Neuron (in vitro differentiated cells): ENCODE results near the gene USB1.

ENCODE experiments used
- H2AFZ ChIP-seq: one replicate; pipeline ENCODE4 v1.6.1; 2013; ENCODE audit warnings: low read depth, mild to moderate bottlenecking, inconsistent platforms, low read length, moderate library complexity
- H3K27me3 ChIP-seq: one replicate; pipeline ENCODE4 v1.6.1; 2013; ENCODE audit warnings: low read length; ENCODE audit not compliant: insufficient read depth
- H3K36me3 ChIP-seq: one replicate; pipeline ENCODE4 v1.6.1; 2013; ENCODE audit warnings: low read length; ENCODE audit not compliant: insufficient read depth
- H3K4me1 ChIP-seq: one replicate; pipeline ENCODE4 v1.6.1; 2013; ENCODE audit warnings: low read length; ENCODE audit not compliant: insufficient read depth
- H3K4me3 ChIP-seq: 2 replicates; pipeline ENCODE4 v1.5.1; 2013; ENCODE audit warnings: mild to moderate bottlenecking, low read length, moderate library complexity
- H3K9me3 ChIP-seq: one replicate; pipeline ENCODE4 v1.6.1; 2013; ENCODE audit warnings: low read length

Gene USB1

GRCh38 chr16:58029410-58029809 is 28.2 kb downstream of the USB1 start:
- Histone ChIP-seq H2AFZ (no peak overlapping the region), H3K4me1 (peaks cover 29% of the 10 kb centered on the region), H3K4me3 (no peak overlapping the region), H3K36me3 (no peaks in the 10 kb centered on the region), H3K27me3 (no peaks in the 10 kb centered on the region), H3K9me3 (no peaks in the 10 kb centered on the region)

- Histone ChIP-seq H3K36me3 (no peaks in the 10 kb centered on the region), H3K9me3 (no peaks in the 10 kb centered on the region), H3K4me1 (peaks cover 22% of the 10 kb centered on the region), H3K27me3 (no peaks in the 10 kb centered on the region), H3K4me3 (no peak overlapping the region), H2AFZ (no peak overlapping the region)
These were observed 29.1 kb downstream of the USB1 start for GRCh38 chr16:58030136-58030840.

- Histone ChIP-seq H3K4me3 (no peak overlapping the region), H3K27me3 (no peaks in the 10 kb centered on the region), H3K9me3 (no peaks in the 10 kb centered on the region), H2AFZ (no peak overlapping the region), H3K4me1 (peaks cover 21% of the 10 kb centered on the region), H3K36me3 (no peaks in the 10 kb centered on the region)
These were observed 30.0 kb downstream of the USB1 start for GRCh38 chr16:58031016-58031800.

DNA sequence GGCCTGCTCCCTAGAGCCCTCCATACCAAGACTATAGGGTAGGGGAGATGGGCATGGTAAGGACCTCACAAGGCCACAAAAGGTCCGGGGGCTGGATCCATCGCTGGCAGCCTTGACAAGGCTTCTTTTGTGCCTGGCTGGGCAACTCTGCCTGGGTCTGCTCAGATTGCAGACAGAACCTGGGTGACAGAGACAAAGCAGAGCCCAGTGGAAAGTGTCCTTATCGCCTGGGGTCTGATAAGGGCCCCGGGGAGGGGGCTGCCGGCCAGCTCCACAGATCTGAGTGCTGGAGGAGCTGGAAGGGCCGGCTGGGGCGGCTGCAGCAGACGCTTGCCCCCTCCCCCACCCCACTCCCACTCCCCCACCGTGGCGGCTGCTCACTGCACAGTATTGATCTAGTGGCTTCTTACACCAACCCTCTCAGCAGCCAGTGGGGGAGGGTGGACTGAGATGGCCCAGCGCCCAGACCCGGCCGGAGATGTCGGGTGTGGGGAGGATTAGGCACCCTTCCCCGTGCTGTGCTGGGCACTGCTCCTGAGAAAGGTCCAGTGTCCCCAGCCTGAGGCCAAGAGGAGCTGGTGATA is 31.6 kb downstream of the USB1 start:
- no peaks in the 10 kb centered on the region for H3K9me3 ChIP-seq
- peaks cover 1% of the 10 kb centered on the region for H3K36me3 ChIP-seq
- H2AFZ ChIP-seq: no peak overlapping the region
- H3K4me1 ChIP-seq: peaks cover 11% of the 10 kb centered on the region
- H3K4me3 ChIP-seq: no peak overlapping the region
- no peaks in the 10 kb centered on the region for H3K27me3 ChIP-seq

- Histone ChIP-seq H3K4me1 (peaks cover 4% of the 10 kb centered on the region), H3K36me3 (peaks cover 10% of the 10 kb centered on the region), H3K4me3 (no peak overlapping the region), H3K27me3 (no peaks in the 10 kb centered on the region), H3K9me3 (no peaks in the 10 kb centered on the region), H2AFZ (no peak overlapping the region)
These were observed 33.0 kb downstream of the USB1 start for GRCh38 chr16:58034128-58034685.

DNA sequence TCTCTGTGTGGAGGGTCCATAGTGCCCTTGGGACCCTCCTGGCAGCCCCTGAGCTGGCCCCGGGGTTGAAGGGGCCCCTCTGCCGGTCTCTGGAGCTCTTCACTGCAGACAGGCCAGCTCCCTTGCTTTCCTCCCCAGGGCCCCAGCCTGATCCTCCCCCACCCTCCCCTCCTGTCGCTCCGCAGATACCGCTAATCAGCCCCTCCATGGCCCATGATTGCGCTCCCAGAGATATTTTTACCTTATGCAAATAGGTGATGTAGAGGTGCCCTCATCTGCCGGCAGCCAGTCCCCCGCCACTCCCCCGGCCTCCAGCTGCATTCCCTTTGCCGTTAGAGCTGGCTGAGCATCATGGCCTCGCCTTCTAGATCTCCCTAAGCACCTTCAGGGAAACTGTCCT is 33.6 kb downstream of the USB1 start:
- no peak overlapping the region for H2AFZ ChIP-seq
- peaks cover 4% of the 10 kb centered on the region for H3K4me1 ChIP-seq
- H3K4me3 ChIP-seq: no peak overlapping the region
- H3K36me3 ChIP-seq: peaks cover 15% of the 10 kb centered on the region
- H3K27me3 ChIP-seq: no peaks in the 10 kb centered on the region
- H3K9me3 ChIP-seq: no peaks in the 10 kb centered on the region

DNA sequence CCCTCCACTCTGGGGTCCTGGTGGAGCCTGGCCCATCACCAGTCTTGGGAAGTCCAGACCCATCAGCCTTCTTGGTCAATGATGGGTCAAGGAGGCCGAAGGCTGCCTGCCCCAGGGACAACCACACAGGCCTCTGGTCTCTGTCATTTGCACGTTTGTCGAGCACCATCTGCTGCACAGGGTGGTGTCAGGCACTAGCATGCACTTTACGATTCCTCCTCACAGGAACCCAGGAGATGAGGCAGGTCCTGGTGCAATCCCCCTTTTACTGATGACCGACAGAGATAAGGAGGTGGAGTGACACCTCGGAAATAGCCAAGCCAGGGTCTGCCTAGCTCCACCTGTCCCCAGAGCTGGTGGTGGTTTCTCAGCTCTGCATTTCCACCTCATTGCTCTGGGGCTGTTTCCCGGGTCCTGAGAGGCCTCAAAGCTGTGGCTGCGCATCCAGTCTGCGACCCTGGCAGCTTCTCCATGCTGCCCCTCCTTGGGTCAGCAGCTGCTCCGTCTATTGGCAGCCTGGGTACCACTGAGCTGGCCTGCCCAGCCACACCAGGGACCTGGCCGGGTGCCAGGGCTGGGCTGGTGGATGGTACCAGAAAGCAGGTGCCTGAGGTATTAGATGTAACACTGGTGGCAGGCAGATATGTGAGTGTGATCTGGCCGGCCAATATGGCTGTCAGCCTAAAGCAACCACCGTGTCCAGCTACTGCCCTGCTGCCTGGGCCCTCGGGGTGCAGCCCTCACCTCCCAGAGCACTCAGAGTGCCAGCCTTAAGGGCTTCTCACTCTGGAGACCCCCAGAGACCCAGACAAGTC is 34.4 kb downstream of the USB1 start:
- peaks cover 23% of the 10 kb centered on the region for H3K36me3 ChIP-seq
- H3K27me3 ChIP-seq: no peaks in the 10 kb centered on the region
- no peak overlapping the region for H2AFZ ChIP-seq
- no peaks in the 10 kb centered on the region for H3K9me3 ChIP-seq
- no peak overlapping the region for H3K4me3 ChIP-seq
- H3K4me1 ChIP-seq: peaks cover 4% of the 10 kb centered on the region

DNA sequence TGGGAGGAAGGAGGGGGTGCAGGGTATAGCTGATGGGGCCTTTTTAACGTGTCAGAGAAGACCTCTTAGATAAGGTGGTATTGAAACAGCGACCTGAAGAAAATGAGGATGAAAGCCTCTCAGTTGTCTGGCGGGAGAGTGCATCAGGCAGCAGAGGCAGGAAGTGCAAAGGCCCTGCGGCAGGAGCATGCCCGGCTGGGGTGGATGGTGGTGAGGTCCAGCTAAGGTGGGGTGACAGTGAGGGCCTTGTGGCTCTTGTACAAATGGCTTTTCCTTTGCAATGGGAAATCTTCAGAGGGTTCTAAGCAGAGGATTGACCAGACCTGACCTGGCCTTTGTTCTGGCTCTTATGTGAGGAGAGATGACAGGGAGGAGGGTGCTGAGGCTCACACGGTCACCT is 35.7 kb downstream of the USB1 start:
- H3K4me3 ChIP-seq: no peak overlapping the region
- H3K9me3 ChIP-seq: no peaks in the 10 kb centered on the region
- peaks cover 31% of the 10 kb centered on the region for H3K36me3 ChIP-seq
- H3K4me1 ChIP-seq: peaks cover 4% of the 10 kb centered on the region
- no peak overlapping the region for H2AFZ ChIP-seq
- no peaks in the 10 kb centered on the region for H3K27me3 ChIP-seq

GRCh38 chr16:58037365-58038057 is 36.3 kb downstream of the USB1 start:
- Histone ChIP-seq H2AFZ (no peak overlapping the region), H3K4me1 (peaks cover 2% of the 10 kb centered on the region), H3K36me3 (peaks cover 36% of the 10 kb centered on the region), H3K27me3 (no peaks in the 10 kb centered on the region), H3K9me3 (no peaks in the 10 kb centered on the region), H3K4me3 (no peak overlapping the region)

DNA sequence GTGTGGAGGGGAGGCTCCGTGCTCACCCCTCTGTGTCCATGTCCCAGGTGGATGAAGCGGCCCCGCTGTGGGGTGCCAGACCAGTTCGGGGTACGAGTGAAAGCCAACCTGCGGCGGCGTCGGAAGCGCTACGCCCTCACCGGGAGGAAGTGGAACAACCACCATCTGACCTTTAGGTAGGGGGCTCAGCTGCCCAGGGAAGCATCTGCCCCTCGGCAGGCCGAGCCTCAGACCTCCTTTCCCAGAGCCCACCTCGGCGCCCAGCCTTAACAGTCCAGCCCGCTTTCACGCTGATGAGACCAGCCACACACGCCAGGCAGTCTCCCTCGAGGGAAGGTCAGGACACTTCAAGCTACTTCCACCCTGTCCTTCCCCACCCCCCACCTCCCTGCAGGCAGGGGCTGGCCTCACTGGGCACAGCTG is 37.0 kb downstream of the USB1 start:
- no peaks in the 10 kb centered on the region for H3K4me1 ChIP-seq
- no peak overlapping the region for H2AFZ ChIP-seq
- peaks cover 44% of the 10 kb centered on the region for H3K36me3 ChIP-seq
- H3K4me3 ChIP-seq: no peak overlapping the region
- H3K27me3 ChIP-seq: no peaks in the 10 kb centered on the region
- H3K9me3 ChIP-seq: no peaks in the 10 kb centered on the region

DNA sequence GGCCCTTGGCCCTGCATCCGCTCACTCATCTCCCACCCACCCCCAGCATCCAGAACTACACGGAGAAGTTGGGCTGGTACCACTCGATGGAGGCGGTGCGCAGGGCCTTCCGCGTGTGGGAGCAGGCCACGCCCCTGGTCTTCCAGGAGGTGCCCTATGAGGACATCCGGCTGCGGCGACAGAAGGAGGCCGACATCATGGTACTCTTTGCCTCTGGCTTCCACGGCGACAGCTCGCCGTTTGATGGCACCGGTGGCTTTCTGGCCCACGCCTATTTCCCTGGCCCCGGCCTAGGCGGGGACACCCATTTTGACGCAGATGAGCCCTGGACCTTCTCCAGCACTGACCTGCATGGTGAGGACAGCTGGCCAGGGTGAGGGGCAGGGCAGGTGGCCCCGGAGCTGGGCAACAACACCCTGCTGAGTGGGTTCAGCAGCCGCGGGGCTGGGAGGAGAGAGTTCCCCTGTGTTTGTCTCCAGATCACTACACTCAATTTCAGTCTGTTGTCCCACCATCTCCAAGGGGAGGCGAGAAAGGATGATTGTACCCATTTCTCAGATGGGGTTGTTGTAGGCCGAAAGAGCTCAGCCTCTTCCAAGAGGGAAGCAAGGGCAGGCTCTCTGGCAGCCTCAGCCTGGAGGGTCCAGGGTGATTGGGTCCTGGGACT is 38.8 kb downstream of the USB1 start:
- no peaks in the 10 kb centered on the region for H3K27me3 ChIP-seq
- no peak overlapping the region for H3K4me3 ChIP-seq
- H3K9me3 ChIP-seq: no peaks in the 10 kb centered on the region
- no peak overlapping the region for H2AFZ ChIP-seq
- peaks cover 59% of the 10 kb centered on the region for H3K36me3 ChIP-seq
- H3K4me1 ChIP-seq: no peaks in the 10 kb centered on the region

- Histone ChIP-seq H3K9me3 (no peaks in the 10 kb centered on the region), H3K4me1 (no peaks in the 10 kb centered on the region), H3K36me3 (peaks cover 62% of the 10 kb centered on the region), H2AFZ (no peak overlapping the region), H3K27me3 (no peaks in the 10 kb centered on the region), H3K4me3 (no peak overlapping the region)
These were observed 39.3 kb downstream of the USB1 start for GRCh38 chr16:58040496-58040846.
